Endometrial microvascular endothelial cells (primary cell): ENCODE data around the gene SOS2. TPM values are rescaled to one million over a fixed set of nuclear protein-coding genes. Genes with fewer than 3 reads are reported as not detected.

Source experiments
- in situ Hi-C: cut with HindIII; loops from 2 replicates; pipeline ENCODE4 v1.10.0; 2017; ENCODE audit warnings: low sequenced_read_pairs, low pct_unique_long_range_greater_than_20kb; ENCODE audit errors: inconsistent ontology term
- total RNA-seq: library from RNA; depleted of rRNA; stranded (reverse); fragments of >200 nt; gene quantifications from one replicate; pipeline ENCODE4 v1.2.3, GENCODE V29; 2015; ENCODE audit errors: inconsistent ontology term

The SOS2 gene
- total RNA-seq, 1 donor from 2014 or later, result 15.1 TPM

DNA sequence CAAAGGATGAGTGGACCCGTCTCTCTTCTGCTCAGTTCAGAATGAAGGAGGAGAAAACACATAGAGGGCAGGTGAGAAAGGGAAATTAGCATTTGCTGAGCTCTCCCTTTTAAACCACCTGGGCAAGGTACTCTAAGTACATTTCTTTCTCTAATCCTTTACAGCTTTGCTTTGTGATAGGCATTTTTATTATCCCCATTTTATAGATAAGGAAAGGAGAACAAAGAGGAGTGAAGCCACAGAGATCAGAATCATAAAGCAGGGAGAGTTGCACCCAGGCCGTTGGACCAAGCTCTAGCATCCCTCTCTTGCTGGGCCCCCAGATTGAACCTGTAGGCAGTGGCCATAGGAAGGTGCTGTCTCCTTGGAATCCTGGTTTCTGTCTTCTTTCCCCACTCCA lies 162.1 kb downstream of the SOS2 start:
- in situ Hi-C loops, result no loop called here

- in situ Hi-C loops, result no loop called here
Observed at GRCh38 chr14:50068496-50068895, 162.9 kb downstream of the SOS2 start.

DNA sequence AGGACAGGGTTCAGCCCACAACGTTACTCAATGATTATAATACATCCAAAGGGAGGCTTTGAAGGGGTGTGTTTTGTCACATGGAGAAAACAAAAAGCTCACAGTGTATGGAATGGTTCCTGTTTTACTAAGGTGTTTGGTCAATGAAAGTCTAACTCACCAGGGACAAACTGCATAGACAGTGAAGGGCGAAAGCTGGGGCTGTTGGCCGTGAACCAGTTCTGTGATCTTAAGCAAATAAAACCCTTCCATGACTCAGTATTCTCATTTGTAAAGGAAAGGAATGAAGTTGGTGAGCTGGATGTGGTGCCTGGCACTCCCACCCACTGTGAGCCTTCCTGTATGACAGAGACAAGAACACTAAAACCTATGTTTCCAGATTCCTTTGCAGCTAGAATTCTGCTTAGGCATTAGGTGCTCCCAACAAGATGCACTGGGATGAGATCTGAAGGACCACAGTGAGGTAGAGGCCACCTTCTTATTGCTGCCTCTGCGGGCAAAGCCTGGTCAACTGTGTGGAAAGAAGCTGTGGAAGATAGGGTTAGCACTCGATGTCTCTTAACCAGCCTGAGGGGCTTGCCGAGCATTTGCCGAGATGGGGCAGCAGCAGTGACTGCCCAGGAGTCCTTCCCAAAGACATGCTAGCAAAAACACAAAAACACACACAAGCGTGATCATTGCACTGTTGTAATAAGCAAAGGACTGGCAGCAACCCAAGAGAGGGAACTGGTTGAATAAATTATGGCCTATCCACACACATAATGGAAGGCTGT lies 163.5 kb downstream of the SOS2 start:
- in situ Hi-C loops, result no loop called here

Other genes starting within 250 kb of the SOS2 start
- gene VCPKMT, start 115.0 kb downstream of the SOS2 start, total RNA-seq, result 7.6 TPM
- 5.6 TPM for gene L2HGDH, start 80.7 kb upstream of the SOS2 start, total RNA-seq
- gene DMAC2L, start 80.7 kb upstream of the SOS2 start, total RNA-seq, result 1.8 TPM
- 22.7 TPM for gene CDKL1, start 165.3 kb upstream of the SOS2 start, total RNA-seq